AG08396 (cell line): Measurements from ENCODE around the gene RNF38.
"Not testable (repeated sequence)": the region's sequence is repeated elsewhere in the genome, so short reads cannot be mapped to it uniquely, and the experiment has no call there.

ENCODE experiments used
- DNase-seq: peaks from one replicate; pipeline ENCODE4 v3.0.0; 2012; ENCODE audit warnings: low spot score, mixed read lengths

The RNF38 gene

GRCh38 chr9:36336131-36336907 lies 63.8 kb downstream of the RNF38 start:
- no peak for DNase-seq

GRCh38 chr9:36332006-36332405 lies 68.1 kb downstream of the RNF38 start:
- no peak for DNase-seq

- DNase-seq: peak; percentile 50
Observed at GRCh38 chr9:36328798-36329411, 71.2 kb downstream of the RNF38 start.

GRCh38 chr9:36325081-36325828 lies 74.8 kb downstream of the RNF38 start:
- no peak for DNase-seq

- no peak for DNase-seq
Observed at GRCh38 chr9:36323926-36324325, 76.1 kb downstream of the RNF38 start.

DNA sequence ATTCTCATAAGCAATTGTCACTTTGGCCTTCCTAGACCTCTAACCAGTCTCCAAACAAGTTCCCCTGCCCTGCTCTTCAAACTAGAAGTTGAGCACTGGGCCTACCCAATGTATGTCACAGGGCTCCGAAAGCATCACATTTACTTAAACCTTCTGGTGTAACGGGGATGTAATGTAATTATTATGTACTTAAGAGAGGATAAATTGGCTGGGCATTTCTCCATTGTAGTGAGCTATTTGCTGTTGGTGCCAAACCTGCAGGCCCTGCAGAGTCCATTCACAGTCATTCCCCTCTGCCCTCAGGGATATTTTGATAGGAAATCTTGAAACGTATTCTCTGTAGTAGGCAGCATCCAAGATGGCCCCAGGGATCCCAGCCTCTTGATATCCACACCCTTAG lies 77.6 kb downstream of the RNF38 start:
- DNase-seq: no peak

- not testable (repeated sequence) for DNase-seq
Observed at GRCh38 chr9:36321903-36322302, 78.2 kb downstream of the RNF38 start.

DNA sequence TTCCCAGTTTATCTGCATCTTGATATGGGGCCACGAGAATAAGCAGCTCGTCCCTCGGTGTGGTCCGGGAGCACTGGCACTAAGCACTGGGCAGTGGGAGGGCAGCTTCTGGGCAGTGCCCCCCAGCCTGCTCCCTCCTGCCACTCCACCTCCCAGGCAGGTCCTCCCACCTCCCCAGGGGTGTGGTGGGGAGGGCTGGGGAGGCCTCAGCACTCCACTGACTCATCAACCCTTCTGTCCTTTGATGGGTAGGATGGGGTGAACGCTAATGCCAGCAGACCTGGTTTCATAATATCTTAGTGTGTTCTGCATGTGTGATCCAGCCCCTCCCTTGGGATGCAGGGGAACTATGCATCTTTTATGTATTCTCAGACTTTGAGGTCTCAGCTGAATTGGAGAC lies 79.6 kb downstream of the RNF38 start:
- no peak for DNase-seq

- no peak for DNase-seq
Observed at GRCh38 chr9:36319806-36320205, 80.3 kb downstream of the RNF38 start.

GRCh38 chr9:36319183-36319582 lies 80.9 kb downstream of the RNF38 start:
- no peak for DNase-seq

GRCh38 chr9:36318212-36318802 lies 81.8 kb downstream of the RNF38 start:
- no peak for DNase-seq

DNA sequence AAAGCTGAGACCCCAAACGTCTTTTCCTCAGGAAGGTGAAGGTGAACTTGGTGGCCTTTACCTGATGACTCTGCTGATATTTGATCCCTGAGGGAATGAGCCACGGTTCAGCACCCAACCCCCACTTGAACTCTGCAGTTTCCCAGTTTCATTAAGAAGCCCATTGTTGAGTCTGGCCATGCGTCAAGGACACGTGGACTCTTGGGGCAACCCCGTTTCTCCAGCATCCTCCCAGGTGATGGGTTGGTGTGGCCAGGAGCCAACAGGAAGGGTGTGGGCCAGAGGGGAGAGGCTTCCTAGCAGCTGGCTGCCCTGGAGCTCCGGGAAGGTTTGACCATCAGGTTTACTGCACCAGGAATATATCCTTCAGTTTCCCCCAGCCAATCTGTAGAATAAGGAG lies 82.3 kb downstream of the RNF38 start:
- no peak for DNase-seq

DNA sequence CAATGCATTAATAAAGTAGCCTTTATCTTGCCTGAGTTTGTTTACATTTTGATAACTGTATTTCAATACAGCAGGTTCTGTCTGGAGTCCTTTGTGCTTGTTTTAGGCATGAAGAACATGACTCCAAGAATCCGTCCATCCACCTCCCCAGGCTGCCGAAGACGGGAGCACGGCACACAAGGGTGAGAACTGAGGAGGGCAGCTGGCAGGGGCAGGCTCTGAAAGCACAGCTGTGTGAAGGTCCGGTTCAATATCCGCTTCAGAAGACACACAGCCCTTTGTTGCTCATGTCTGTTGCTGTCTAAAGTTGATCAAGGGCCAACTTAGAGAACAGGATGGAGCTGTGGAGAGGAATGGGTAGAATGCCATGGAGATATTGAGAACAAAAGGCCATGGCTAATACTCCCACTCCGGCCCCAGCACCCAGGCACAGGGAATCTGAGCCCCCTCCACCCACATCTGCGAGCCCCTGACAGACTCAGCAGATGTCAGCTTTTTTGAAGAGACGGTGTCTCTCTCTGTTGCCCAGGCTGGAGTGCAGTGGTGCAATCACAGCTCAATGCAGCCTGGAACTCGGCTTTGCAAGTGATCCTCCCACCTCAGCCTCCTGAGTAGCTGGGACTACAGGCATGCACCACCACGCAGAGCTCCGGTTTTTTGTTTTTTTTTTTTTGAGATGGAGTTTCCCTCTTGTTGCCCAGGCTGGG lies 83.3 kb downstream of the RNF38 start:
- DNase-seq: no peak

GRCh38 chr9:36316049-36316448 lies 84.0 kb downstream of the RNF38 start:
- DNase-seq: no peak

- no peak for DNase-seq
Observed at GRCh38 chr9:36315283-36315682, 84.8 kb downstream of the RNF38 start.

- DNase-seq: no peak
Observed at GRCh38 chr9:36314740-36315139, 85.3 kb downstream of the RNF38 start.

- DNase-seq: no peak
Observed at GRCh38 chr9:36306471-36307306, 93.4 kb downstream of the RNF38 start.

GRCh38 chr9:36304366-36304765 lies 95.7 kb downstream of the RNF38 start:
- DNase-seq: not testable (repeated sequence)

GRCh38 chr9:36301227-36301626 lies 98.8 kb downstream of the RNF38 start:
- no peak for DNase-seq

DNA sequence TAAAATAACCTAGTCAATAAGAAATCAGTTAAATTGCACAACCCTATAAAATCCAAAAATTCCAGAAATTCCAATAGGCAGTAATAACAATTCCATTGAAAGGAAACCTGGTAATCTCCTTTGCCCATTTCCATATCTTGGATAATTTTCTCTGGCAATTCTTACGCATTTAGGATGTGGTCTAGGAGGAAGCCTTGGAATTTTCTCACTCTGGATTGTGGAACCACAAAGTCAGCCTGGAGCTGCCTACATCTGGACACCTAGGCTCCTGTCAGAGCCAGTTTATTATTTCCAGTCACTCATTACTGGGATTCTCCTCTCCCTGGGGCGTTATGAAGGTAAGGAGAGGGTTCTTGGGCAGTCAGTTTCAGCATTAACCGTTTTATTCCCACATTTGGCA lies 101.5 kb downstream of the RNF38 start:
- DNase-seq: no peak

DNA sequence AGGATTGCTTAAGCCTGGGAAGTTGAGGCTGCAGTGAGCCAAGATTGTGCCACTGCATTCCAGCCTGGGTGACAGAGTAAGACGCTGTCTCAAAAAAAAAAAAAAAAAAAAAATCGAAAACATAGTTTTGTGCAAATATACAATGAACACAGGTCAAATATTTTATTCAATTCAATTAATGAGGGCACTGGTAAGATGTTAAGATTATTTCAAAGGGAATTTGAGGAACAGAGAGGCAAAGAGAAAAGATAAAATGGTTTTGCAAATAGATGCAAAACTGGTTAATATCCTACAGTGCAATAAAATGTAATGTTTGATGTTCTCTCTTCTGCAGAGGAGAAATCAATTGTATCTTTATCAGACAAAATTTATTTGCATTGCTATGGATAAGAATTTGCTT lies 102.3 kb downstream of the RNF38 start:
- DNase-seq: no peak
